BLaER1 (cell line): ENCODE results near the gene WDR46.
"Not testable (repeated sequence)": the region's sequence is repeated elsewhere in the genome, so short reads cannot be mapped to it uniquely, and the experiment has no call there.

Source experiments
- H3K27ac ChIP-seq: shearing (Covaris generic); formaldehyde crosslinking; 2 replicates; pipeline ENCODE4 v1.8.1; 2022
- H3K27me3 ChIP-seq: shearing (Covaris generic); formaldehyde crosslinking; 2 replicates; pipeline ENCODE4 v1.8.1; 2022
- H3K36me3 ChIP-seq: shearing (Covaris generic); formaldehyde crosslinking; 2 replicates; pipeline ENCODE4 v1.8.1; 2022
- H3K4me1 ChIP-seq: shearing (Covaris generic); formaldehyde crosslinking; 2 replicates; pipeline ENCODE4 v1.8.1; 2022
- H3K4me2 ChIP-seq: shearing (Covaris generic); formaldehyde crosslinking; 2 replicates; pipeline ENCODE4 v1.8.1; 2022
- H3K4me3 ChIP-seq: shearing (Covaris generic); formaldehyde crosslinking; 2 replicates; pipeline ENCODE4 v1.8.1; 2022
- H3K9ac ChIP-seq: shearing (Covaris generic); formaldehyde crosslinking; 2 replicates; pipeline ENCODE4 v1.8.1; 2022
- H3K9me3 ChIP-seq: shearing (Covaris generic); formaldehyde crosslinking; 2 replicates; pipeline ENCODE4 v1.8.1; 2022
- H4K20me1 ChIP-seq: shearing (Covaris generic); formaldehyde crosslinking; 2 replicates; pipeline ENCODE4 v1.8.1; 2022
- Cebpa-rat ChIP-seq: shearing (Covaris generic); IDR thresholded peaks from 2 replicates; pipeline ENCODE4 v1.8.1; 2022

Gene WDR46

DNA sequence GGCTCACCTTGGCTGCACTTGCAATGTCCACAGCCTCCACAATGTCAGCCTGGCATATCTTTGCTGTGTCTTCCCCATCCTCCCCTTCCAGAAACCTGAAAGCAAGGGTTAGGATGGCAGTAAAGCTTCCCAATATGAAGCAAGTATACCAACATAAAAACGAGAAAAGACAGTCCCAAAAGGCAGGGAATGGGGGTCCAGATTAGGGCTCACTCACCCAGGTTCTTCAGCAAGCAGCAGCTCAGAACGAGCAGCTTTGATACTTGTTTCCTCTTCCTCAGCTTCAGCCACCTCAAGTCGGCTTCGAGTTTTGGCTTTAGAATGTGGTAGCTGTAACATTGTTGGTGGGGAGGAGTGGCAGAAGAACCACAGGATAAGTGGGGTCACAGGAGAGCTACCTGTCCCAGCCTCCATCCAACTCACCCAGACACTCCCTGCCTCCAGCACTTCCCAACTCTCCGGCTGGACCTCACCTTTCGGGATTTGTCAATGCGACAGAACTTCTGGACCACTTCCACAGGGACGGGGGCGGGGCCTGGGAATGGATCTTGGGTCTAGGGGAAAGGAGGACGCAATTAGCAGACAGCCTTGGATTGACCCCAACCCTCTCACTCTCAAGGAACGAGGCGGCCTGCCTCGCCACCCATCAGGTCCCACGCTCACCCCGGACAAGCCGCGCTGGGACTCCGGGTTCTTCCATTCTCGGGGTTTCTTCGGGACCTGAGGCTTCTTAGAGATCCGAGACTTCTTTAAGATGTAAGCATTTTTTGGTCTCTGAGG, 708 bp downstream of the WDR46 start:
- no peak for TF ChIP-seq Cebpa-rat
- Histone ChIP-seq H3K27ac (peak overlapping the region; percentile 84), H3K9me3 (no peaks in the 10 kb centered on the region), H3K36me3 (peaks cover 75% of the 10 kb centered on the region), H3K4me2 (peak overlapping the region; percentile 95), H4K20me1 (peaks cover 26% of the 10 kb centered on the region; the same call in 1 of the 2 replicates), H3K27me3 (no peaks in the 10 kb centered on the region), H3K4me3 (peak overlapping the region; percentile 87), H3K9ac (peak overlapping the region; percentile 87), H3K4me1 (peaks cover 28% of the 10 kb centered on the region)

DNA sequence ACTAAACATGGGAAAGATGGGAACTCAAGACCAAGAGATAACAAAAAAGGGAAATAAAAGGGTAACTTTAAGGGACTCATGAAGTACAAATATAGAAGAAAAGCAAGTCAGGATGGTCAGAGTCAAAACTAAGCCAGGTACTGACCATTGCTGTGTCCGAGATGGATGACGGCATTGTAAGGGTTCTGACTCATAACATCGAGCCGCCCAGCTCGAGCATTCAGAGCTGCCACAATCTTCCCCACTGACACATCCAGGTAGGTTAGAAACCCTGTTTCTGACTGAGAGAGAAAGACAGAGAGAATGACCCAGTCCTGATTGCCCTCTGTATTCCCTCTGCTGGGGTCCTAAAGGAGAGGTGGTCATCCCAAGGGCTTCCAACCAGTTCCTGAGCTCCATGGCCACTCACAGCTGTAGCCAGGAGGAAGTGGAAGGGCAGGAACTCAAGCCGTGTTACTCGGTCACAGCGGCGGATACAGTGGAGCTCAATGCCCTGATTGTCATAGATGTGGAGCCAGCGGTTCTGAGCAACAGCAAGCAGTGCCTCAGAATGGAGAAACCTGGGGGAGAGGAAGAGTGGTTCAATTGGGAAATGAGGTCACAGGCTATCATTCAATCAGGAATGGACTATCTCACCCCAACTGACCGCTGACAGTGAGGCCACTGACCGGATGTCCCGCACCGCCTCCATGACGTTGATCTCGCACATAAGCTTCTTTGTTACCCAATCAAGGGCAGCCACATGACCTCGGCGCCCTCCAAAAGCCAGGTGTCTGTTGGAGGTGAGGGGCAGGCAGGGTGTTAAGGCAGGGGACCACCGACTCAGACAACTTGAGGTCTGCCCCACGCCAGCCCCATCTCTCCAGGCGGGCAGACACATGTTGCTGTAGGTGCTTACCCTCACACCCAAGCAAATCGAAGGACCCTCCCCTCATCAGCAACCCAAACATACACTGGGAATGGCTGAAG, 1.8 kb downstream of the WDR46 start:
- Histone ChIP-seq H3K4me2 (peak overlapping the region; percentile 95), H3K4me3 (no peak overlapping the region), H3K36me3 (peaks cover 75% of the 10 kb centered on the region)

DNA sequence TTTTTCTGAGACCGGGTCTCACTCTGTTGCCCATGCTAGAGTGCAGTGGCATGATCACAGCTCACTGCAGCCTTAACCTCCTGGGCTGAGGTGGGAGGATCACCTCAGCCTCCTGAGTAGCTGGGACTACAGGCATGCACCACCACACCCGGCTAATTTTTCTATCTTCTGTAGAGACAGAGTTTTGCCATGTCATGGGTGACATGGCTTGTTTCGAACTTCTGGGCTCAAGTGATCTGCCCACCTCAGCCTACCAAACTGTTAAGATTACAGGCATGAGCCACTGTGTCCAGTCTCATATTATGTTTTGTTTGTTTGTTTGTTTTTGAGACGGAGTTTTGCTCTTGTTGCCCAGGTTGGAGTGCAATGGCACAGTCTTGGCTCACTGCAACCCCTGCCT, 3.8 kb downstream of the WDR46 start:
- H3K4me1 ChIP-seq, result peaks cover 24% of the 10 kb centered on the region
- H3K36me3 ChIP-seq, result peaks cover 81% of the 10 kb centered on the region
- H3K9ac ChIP-seq, result 0 out of 2 replicates have a peak overlapping the region, but pooled peaks have one; percentile 19
- H4K20me1 ChIP-seq, result peaks cover 29% of the 10 kb centered on the region
- H3K4me2 ChIP-seq, H3K4me3 ChIP-seq, H3K27ac ChIP-seq, H3K9me3 ChIP-seq, H3K27me3 ChIP-seq: not testable (repeated sequence)

More for the DNA sequence above, 1.8 kb downstream of the WDR46 start:
- Histone ChIP-seq H4K20me1 (peaks cover 24% of the 10 kb centered on the region; the same call in 1 of the 2 replicates), H3K27me3 (no peaks in the 10 kb centered on the region), H3K27ac (no peak overlapping the region), H3K9me3 (no peaks in the 10 kb centered on the region), H3K4me1 (peaks cover 28% of the 10 kb centered on the region), H3K9ac (no peak overlapping the region; the same call in 1 of the 2 replicates)
- no peak for TF ChIP-seq Cebpa-rat

DNA sequence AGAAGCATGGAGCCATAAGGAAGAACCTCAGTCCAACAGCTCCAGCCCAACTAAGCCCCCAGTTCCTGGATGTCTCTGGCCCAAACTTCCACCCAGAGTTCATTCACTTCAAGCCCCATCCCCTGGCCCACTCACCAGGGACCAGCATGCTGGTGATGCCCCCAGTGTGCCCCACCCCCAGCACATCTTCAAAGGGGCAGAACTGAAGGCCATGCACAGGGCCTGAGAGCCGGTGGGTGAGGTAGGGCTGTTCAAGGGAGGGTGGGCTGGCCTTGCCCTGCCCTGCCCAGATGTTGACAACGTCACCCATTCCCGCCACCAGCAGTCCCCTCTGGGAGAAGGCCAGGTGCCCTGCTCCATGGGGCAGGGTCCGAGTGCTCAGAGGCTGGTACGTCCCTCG, 8.5 kb downstream of the WDR46 start:
- peak overlapping the region; percentile 99; the same call in 1 of the 2 replicates for H3K4me2 ChIP-seq
- no peak overlapping the region for H3K4me3 ChIP-seq
- no peaks in the 10 kb centered on the region for H3K27me3 ChIP-seq
- H3K27ac ChIP-seq, result 0 out of 2 replicates have a peak overlapping the region, but pooled peaks have one; percentile 9
- H3K9me3 ChIP-seq, result no peaks in the 10 kb centered on the region
- H3K36me3 ChIP-seq, result peaks cover 88% of the 10 kb centered on the region
- peak overlapping the region; percentile 13; the same call in 1 of the 2 replicates for H3K9ac ChIP-seq
- H3K4me1 ChIP-seq, result peaks cover 46% of the 10 kb centered on the region
- peaks cover 66% of the 10 kb centered on the region for H4K20me1 ChIP-seq
- TF ChIP-seq Cebpa-rat, result no peak

DNA sequence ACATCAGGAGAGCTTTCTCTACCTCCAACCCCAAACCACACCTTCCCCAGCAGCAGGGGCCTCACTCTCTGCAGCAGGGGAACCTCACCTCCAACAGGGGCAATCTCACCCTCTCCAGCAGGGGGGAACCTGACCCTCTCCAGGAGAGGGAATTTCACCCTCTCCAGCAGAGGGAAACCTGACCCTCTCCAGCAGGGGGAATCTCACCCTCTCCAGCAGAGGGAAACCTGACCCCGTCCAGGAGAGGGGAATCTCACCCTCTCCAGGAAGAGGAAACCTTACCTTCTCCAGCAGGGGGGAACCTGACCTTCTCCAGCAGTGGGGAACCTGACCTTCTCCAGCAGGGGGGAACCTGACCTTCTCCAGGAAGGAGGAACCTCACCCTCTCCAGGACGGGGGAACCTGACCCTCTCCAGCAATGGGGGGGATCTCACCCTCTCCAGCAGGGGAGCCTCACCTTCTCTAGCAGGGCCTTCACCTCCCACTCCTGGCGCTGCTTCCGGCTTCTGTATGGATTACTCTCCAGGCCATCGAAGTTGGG, 9.0 kb downstream of the WDR46 start:
- H3K4me1 ChIP-seq, result peaks cover 51% of the 10 kb centered on the region

DNA sequence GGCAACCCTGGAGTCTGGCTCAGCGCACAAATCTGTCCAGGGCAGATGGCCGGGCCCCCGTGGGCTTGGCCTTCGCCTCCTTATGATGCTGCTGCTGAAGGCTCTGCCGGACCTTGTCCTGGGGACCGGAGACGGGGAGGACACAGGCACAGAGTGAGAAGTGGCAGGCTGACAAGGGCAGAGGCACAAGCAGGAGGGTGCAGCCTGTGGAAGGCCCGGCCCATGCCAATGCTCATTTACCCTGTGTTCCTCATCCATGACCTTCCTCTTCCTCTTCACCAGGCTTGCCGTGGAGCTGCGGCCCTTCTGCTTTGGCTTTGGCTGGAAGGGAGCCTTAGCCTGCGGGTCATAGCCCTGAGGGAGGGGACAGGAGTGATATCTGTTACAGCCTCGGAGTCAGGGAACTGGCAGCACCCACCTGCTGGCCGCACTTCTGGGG, 9.8 kb downstream of the WDR46 start:
- H4K20me1 ChIP-seq, result peaks cover 66% of the 10 kb centered on the region
- H3K27ac ChIP-seq, result peak overlapping the region; percentile 35; the same call in 1 of the 2 replicates
- peak overlapping the region; percentile 99 for H3K4me2 ChIP-seq
- H3K9ac ChIP-seq, result peak overlapping the region; percentile 43
- peaks cover 59% of the 10 kb centered on the region for H3K4me1 ChIP-seq
- no peak for TF ChIP-seq Cebpa-rat
- H3K36me3 ChIP-seq, result peaks cover 88% of the 10 kb centered on the region
- no peaks in the 10 kb centered on the region for H3K27me3 ChIP-seq
- H3K9me3 ChIP-seq, result no peaks in the 10 kb centered on the region
- no peak overlapping the region for H3K4me3 ChIP-seq

More for the DNA sequence above, 9.0 kb downstream of the WDR46 start:
- no peak for TF ChIP-seq Cebpa-rat
- H3K4me3 ChIP-seq, result no peak overlapping the region
- peak overlapping the region; percentile 35; the same call in 1 of the 2 replicates for H3K27ac ChIP-seq
- no peaks in the 10 kb centered on the region for H3K27me3 ChIP-seq
- H3K9ac ChIP-seq, result peak overlapping the region; percentile 43; the same call in 1 of the 2 replicates
- peaks cover 66% of the 10 kb centered on the region for H4K20me1 ChIP-seq
- peaks cover 88% of the 10 kb centered on the region for H3K36me3 ChIP-seq
- no peaks in the 10 kb centered on the region for H3K9me3 ChIP-seq
- peak overlapping the region; percentile 99 for H3K4me2 ChIP-seq

DNA sequence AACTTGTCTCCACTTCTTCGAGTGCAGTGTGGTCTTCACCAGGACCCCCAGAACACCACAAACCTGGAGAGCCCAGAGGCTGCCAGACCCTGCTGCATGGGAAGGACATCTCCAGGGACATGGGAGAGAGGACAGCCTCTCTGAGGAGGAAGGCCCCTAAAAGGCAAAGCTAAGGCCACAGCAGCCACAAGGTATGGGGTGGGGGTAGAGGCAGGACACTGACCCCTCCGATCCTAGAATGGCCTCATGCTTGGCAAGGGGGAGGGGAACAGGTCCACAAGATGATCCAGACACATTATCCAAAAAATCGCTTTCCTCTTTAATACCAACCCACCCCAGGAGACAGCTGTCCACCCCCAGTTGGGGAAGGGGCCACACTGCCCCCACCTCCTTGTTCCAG, 10.2 kb downstream of the WDR46 start:
- peaks cover 68% of the 10 kb centered on the region for H4K20me1 ChIP-seq
- no peak overlapping the region for H3K4me3 ChIP-seq
- H3K27me3 ChIP-seq, result no peaks in the 10 kb centered on the region
- peaks cover 88% of the 10 kb centered on the region for H3K36me3 ChIP-seq
- H3K4me2 ChIP-seq, result peak overlapping the region; percentile 99
- H3K9ac ChIP-seq, result peak overlapping the region; percentile 43; the same call in 1 of the 2 replicates
- TF ChIP-seq Cebpa-rat, result no peak
- peaks cover 63% of the 10 kb centered on the region for H3K4me1 ChIP-seq
- H3K9me3 ChIP-seq, result no peaks in the 10 kb centered on the region
- H3K27ac ChIP-seq, result peak overlapping the region; percentile 35; the same call in 1 of the 2 replicates

DNA sequence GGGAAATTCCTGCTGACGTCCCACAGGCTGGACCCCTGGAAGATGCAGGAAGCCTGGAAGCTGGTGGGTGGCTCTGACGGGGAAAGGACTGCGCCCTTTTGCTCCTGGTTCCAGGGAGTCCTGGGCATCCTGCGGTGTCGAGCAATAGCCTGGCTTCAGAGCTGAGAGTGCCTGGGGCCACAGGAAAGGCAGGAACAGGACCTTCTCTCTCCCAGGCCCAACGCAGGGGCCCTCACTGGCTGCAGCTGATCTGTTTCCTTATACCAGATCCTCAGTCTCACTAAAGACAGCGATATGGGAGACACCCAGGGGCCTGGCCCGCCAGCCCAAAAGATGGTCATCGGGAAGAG, 10.7 kb downstream of the WDR46 start:
- Histone ChIP-seq H3K27ac (peak overlapping the region; percentile 89; the same call in 1 of the 2 replicates), H4K20me1 (peaks cover 72% of the 10 kb centered on the region), H3K4me2 (peak overlapping the region; percentile 99), H3K36me3 (peaks cover 88% of the 10 kb centered on the region), H3K9ac (peak overlapping the region; percentile 98), H3K4me1 (peaks cover 68% of the 10 kb centered on the region), H3K9me3 (no peaks in the 10 kb centered on the region), H3K27me3 (no peaks in the 10 kb centered on the region), H3K4me3 (peak overlapping the region; percentile 81; the same call in 1 of the 2 replicates)
- no peak for TF ChIP-seq Cebpa-rat

DNA sequence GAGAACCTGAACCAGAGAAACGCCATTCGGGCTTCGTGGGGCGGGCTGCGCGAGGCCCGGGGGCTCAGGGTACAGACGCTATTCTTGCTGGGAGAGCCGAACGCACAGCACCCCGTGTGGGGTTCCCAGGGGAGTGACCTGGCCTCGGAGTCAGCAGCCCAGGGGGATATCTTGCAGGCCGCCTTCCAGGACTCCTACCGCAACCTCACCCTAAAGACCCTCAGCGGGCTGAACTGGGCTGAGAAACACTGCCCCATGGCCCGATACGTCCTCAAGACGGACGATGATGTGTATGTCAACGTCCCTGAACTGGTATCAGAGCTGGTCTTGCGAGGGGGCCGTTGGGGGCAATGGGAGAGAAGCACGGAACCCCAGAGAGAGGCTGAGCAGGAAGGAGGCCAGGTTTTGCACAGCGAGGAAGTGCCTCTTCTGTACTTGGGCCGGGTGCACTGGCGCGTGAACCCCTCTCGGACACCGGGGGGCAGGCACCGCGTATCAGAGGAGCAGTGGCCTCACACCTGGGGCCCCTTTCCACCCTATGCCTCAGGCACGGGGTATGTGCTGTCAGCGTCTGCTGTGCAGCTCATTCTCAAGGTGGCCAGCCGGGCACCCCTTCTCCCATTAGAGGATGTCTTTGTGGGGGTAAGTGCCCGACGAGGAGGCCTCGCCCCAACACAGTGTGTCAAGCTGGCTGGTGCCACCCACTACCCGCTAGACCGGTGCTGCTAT, 11.2 kb downstream of the WDR46 start:
- H3K4me3 ChIP-seq, result peak overlapping the region; percentile 81
- H3K27me3 ChIP-seq, result no peaks in the 10 kb centered on the region
- peaks cover 77% of the 10 kb centered on the region for H4K20me1 ChIP-seq
- peaks cover 88% of the 10 kb centered on the region for H3K36me3 ChIP-seq
- H3K4me2 ChIP-seq, result peak overlapping the region; percentile 99
- H3K4me1 ChIP-seq, result peaks cover 73% of the 10 kb centered on the region
- peak overlapping the region; percentile 98 for H3K9ac ChIP-seq
- peak overlapping the region; percentile 89 for H3K27ac ChIP-seq
- H3K9me3 ChIP-seq, result no peaks in the 10 kb centered on the region
- no peak for TF ChIP-seq Cebpa-rat
